Epithelial cell of proximal tubule (primary cell): ENCODE measurements around the gene ZNF547. TPM values are rescaled to one million over a fixed set of nuclear protein-coding genes. Genes with fewer than 3 reads are reported as not detected.

Experiments
- DNase-seq: peaks from one replicate; pipeline ENCODE4 v3.0.0-alpha.2; 2011; ENCODE audit warnings: low read depth
- H3K4me3 ChIP-seq: 2 replicates; pipeline ENCODE4 v1.5.1; 2011; ENCODE audit warnings: low read depth, mild to moderate bottlenecking, low read length
- total RNA-seq: library from RNA; depleted of rRNA; stranded (reverse); fragments of >200 nt; gene quantifications from 2 replicates; pipeline ENCODE4 v1.2.3, GENCODE V29; 2015
- TF ChIP-seq, protein P1 (sequence below): conservative IDR thresholded peaks from 2 replicates; pipeline ENCODE4 v1.5.1; 2012; ENCODE audit warnings: low read depth, mild to moderate bottlenecking, low read length

ZNF547 gene
- total RNA-seq, 1 donor from 2014 or later: 1.3 TPM

DNA sequence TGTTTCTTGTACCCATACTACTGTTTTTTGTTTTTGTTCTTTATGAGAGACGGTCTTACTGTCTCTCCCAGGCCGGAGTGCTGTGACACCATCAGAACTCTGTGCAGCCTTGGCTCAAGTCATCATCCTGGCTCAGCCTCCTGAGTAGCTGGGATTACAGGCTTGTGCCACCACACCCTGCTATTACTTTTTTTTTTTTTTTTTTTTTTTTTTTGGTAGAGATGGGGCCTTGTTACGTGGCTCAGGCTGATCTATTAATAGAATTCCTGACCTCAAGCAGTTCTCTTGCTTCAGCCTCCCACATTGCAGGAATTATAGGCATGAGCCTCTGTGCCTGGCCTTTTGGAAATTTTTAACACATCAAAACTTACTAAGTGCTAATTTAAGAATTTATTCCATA lies 15.2 kb upstream of the ZNF547 start:
- H3K4me3 ChIP-seq: no peak overlapping the region
- TF ChIP-seq, protein P1, sequence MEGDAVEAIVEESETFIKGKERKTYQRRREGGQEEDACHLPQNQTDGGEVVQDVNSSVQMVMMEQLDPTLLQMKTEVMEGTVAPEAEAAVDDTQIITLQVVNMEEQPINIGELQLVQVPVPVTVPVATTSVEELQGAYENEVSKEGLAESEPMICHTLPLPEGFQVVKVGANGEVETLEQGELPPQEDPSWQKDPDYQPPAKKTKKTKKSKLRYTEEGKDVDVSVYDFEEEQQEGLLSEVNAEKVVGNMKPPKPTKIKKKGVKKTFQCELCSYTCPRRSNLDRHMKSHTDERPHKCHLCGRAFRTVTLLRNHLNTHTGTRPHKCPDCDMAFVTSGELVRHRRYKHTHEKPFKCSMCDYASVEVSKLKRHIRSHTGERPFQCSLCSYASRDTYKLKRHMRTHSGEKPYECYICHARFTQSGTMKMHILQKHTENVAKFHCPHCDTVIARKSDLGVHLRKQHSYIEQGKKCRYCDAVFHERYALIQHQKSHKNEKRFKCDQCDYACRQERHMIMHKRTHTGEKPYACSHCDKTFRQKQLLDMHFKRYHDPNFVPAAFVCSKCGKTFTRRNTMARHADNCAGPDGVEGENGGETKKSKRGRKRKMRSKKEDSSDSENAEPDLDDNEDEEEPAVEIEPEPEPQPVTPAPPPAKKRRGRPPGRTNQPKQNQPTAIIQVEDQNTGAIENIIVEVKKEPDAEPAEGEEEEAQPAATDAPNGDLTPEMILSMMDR: no peak
- no peak for DNase-seq

DNA sequence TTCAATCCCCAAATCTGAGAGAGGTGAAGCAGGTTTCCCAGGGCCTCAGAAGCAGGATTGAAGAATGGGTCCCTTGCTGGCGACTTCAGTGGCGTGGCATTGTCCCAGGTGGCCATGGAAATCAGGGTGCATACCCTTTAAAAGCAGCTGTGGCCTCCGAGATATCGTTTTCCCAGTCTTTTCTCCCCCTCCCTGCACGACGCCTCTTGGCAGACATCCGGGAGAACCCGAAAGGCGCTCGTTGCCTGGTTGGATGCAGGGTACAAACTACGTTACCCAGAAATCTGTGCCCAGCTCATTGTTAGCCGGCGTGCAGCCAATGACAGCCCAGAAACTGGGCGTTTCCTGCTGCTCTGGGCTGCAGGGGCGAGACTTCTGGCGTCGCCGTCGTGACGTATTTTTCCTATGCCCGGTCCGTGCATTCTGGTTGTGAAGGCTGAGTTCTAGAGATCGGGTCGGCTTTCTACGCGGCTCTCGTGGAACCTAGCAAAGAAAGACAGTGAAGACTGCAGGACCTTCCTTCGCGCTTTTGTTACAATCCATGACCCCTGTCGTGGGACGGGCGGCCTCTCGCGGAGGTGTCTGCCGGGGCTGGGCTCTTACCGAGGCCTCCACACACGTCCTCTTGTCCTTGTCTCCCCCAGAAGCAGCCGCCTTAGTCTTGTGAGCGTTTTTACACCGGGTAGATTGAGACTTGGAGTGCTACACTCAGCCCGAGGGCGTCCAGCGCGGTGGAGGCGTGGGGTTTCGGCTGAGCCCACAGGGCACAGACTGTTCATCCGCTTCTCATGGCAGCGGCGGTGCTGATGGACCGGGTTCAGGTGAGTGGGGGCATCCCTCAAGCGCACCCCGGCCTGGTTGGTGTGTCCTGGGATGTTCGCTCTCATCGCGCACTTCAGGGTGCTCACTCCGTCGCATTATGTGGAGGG lies 12.2 kb upstream of the ZNF547 start, which contains the start of gene ZNF304:
ZNF304 (plus strand) TSS at position 395 of the 929 bp plus-strand sequence; CDS start at position 789, 394 bp downstream.
- TF ChIP-seq, protein P1: no peak
- peak; percentile 65 for DNase-seq
- peak within 1 kb of the TSS; percentile 91 for H3K4me3 ChIP-seq

DNA sequence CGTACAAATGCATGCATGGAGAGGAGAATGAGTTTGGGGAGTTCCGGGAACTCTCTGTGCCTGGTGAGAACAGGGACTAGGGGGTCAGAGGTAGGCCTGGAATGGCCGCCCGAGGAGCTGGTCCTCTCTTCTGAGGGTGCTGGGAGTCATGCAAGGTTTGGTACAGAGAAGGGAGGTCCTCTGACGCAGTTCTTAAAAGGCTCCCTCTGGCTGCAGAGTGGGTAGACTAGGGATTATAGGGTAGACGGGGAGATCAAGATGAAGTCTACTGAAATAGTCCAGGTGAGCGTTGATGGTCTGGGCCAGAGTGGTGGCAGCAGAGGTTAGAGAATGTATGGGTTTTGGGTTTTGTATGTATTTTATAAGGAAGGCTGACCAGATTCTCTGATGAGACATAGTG lies 11.5 kb upstream of the ZNF547 start:
- TF ChIP-seq, protein P1: peak; percentile 20
- H3K4me3 ChIP-seq: peak overlapping the region; percentile 91
- DNase-seq: no peak

DNA sequence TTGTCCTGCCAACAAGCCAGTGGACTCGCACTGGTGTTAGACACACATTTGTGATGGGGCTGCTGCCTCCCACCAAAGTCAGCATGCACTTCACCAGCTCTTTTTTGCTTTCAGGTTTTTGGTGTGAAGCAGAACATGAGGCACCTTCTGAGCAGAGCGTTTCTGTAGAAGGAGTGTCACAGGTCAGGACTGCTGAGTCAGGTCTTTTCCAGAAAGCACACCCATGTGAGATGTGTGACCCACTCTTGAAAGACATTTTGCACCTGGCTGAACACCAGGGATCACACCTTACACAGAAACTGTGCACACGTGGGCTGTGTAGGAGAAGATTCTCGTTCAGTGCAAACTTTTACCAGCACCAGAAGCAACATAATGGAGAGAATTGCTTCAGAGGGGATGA lies 7.4 kb upstream of the ZNF547 start:
- H3K4me3 ChIP-seq: no peak overlapping the region
- TF ChIP-seq, protein P1: no peak
- DNase-seq: no peak

DNA sequence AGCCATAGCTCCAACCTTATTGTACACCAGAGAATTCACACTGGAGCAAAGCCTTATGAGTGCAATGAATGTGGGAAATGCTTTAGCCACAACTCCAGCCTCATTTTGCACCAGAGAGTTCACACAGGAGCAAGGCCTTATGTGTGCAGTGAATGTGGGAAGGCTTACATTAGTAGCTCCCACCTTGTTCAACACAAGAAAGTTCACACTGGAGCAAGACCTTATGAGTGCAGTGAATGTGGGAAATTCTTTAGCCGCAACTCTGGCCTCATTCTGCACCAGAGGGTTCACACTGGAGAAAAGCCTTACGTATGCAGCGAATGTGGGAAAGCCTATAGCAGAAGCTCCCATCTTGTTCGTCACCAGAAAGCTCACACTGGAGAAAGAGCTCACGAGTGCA lies 5.9 kb upstream of the ZNF547 start:
- TF ChIP-seq, protein P1: no peak
- DNase-seq: no peak
- H3K4me3 ChIP-seq: no peak overlapping the region

DNA sequence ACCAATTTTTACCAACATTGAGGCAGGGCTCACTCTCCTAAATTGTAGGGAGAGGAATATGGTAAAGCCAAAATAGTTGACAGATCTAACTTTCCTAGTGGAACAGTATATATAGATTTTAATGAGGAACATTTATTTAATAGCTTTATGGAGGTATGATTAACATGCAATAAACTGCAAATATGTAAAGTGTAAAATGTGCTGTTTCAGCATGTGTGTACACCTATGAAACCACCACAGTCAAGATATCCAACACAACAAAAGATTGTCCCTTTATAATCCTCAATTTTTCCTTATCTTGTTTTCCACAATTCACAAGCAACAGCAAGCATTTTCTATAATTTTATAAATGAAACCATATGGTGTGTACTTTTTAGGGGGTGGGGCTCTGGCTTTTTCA lies 4.1 kb upstream of the ZNF547 start:
- H3K4me3 ChIP-seq: no peak overlapping the region
- DNase-seq: no peak
- TF ChIP-seq, protein P1: no peak
